GM18505 (cell line): ENCODE data around the gene AAR2.

Experiments
- ATAC-seq: cut with Tn5 transposase; IDR thresholded peaks from one replicate; pipeline ENCODE4 v1.9.1; 2021; ENCODE audit not compliant: unreplicated experiment
- POLR2A ChIP-seq: IDR thresholded peaks from 4 replicates; pipeline ENCODE4 v1.6.1; 2011; ENCODE audit warnings: borderline replicate concordance; ENCODE audit not compliant: insufficient read depth, insufficient read length; ENCODE audit errors: extremely low read depth

Gene AAR2

DNA sequence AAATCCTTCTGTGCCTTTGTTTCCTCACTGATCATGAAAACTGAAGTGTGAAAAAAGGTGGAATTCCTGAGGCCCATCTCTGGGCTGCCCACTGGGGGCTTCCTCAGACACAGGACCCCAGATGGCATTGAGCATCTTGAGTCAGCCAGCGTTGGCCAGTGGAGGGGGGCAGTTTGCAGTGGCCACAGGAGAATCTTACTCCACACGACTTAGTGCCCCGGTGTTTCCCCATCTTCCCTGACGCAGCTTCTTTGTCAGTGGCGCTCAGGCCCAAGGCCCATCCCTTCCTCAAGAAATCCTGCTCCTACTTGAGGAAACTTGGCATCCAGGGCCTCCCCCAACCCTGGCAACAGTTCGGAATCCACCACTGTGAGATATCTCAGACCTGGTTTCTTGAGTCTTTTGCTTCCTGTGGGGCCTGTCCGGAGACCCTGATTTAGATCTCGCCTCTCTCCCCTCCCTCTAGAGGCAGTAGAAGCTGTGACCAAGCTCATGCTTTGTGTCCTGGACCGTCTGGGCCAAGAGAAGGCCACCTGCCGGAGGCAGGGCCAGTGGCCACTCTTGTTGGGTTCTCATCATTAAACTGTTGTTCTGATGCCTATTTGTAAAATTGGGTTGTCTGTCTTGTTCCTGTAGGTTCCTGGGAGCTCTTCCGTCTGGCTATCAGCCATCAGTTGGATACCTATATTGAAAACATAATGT lies 49.6 kb downstream of the AAR2 start:
- ATAC-seq: no peak

DNA sequence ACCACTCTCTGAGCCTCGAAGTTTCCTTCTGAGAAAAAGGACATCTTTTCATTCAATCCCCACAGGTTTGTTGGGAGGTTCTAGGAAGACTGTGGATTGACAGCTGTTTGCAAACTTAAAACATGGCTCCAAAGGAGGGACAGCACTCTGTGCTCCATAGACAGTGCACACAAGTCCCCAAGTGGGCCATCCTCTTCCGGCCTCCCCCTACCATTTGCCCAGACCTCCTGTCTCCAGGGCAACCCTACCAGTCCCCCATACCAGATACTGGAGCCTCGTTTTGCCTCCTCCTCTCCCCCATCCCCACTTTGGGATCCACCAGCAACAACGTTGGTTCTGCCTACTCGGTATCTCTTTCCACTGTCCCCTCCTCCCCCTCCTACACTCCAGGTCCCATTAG lies 61.4 kb downstream of the AAR2 start:
- no peak for ATAC-seq
- TF ChIP-seq POLR2A: no peak

More for the DNA sequence above, 49.6 kb downstream of the AAR2 start:
- TF ChIP-seq POLR2A: no peak

DNA sequence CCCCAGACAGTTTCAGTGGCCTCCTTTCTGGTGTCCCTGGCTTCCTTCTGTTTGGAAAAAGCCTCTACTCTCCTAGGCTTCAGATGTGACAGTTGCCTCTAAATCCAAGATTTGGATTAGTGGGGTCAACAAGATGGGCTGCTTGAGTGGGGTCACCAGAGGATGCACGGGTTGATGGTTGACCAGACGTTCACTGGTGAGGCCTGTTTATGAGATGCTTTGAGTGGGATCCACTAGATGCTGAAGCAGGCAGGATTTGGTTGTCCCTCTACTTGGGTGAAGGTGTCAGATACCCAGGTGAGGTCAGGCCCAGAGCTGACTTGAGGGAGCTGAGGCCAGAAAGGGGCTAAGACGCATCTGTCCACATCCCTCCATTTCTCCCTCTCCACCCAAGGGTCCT lies 61.8 kb downstream of the AAR2 start:
- no peak for ATAC-seq
- no peak for TF ChIP-seq POLR2A

DNA sequence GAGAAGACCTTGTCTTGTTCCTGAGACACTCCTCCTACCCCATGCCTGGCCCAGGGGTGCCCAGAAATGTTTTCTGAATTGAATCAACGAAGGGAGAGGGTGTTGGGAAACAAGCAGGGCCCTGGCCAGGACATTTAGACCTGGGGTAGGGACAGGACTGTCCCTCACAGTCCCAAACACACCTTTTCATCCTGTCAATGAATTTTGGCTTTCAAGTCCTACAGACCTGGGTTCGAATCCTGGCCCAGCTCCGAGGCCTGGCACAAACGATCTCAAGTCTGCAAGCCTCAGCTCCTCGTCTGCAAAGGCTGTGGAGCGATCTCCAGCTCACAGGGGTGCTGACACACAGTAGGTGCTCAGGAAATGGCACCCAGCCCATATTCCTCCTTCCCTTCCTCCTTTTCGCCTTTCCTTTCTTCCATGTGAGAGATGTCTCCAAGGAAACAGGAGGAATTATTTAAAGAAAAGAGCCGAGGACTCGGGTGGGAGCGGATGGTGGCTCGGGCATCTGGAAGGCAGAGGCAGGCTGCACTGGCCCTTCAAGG lies 62.6 kb downstream of the AAR2 start:
- no peak for TF ChIP-seq POLR2A

DNA sequence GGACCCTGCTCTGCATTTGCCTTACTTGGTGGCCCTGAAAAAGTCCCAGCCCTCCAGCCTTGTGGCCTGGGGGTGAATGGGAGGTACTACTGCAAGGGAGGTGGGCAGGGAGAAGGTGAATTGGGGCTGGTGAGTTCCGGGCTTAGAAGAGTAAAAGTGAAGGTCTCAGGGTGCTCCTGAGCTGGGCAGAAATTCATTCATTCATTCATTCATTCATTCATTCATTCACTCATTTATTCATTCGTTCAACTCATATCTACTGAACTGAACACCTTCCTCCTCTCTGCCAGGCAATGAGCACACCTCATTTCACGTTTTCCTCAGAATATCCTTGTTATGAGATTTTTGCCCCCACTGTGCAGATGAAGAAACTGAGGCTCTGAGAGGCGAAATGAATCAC lies 63.2 kb downstream of the AAR2 start:
- no peak for ATAC-seq
- no peak for TF ChIP-seq POLR2A

More for the DNA sequence above, 62.6 kb downstream of the AAR2 start:
- no peak for ATAC-seq

DNA sequence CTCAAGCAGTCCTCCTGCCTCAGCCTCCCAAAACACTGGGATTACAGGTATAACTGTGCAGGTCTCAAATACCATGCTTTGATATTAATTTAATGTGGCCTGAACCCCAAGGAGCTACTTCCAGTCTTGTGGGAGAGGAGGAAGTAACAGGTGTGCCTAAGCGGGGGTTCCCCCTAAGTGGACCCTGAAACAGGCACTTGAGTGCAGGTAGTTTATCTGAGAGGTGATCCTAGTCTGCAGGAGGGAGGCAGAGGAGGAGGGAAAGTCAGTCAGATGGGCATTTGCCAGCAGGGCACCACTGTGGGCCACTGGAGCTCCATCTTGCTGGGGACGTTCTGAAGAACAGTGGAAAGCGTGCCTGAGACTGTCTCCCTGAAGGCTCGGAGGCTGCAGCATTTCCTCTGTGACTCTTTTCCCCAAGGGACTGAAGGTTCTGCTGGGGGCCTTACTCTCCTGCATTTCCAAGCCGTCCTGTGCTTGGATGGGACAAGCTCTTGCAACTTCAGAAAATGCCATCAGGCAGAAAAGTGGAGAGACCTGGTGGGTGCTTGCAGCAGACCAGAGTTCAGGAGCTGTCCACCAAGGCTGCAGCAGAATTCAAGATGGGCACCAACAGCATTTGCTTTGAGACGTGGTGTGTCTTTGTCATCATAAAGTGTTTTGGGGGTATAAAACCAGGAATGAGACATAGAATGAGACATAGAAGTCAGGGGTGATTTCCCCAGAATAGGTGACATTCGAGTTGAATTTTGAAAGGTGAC lies 65.3 kb downstream of the AAR2 start:
- no peak for TF ChIP-seq POLR2A
- no peak for ATAC-seq

DNA sequence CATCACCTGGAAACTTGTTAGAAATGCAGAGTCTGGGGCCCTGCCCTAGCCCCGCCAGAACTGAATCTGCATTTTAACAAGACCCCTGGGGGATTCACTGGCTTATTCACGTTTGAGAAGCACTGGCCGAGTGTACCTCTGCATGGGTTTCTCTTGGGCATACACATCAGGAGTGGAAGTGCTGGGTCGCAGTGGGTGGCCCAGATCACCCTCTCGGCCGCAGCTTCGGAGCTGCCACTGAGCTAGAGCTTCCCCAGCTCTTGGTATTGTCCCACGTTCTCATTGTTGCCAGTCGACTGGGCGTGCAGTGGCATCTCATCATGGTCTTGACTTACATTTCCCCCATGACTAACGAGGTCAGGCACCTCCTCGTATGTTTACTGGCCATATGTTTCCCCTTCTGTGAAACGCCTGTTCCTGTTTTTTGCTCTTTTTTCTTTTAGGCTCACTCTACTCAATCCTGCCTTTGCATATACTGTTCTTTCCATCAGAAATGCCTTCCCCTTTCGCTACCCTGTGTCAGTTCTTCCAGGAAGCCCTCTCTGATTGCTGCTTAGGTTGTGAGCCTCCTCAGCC lies 66.8 kb downstream of the AAR2 start:
- no peak for ATAC-seq
- no peak for TF ChIP-seq POLR2A

DNA sequence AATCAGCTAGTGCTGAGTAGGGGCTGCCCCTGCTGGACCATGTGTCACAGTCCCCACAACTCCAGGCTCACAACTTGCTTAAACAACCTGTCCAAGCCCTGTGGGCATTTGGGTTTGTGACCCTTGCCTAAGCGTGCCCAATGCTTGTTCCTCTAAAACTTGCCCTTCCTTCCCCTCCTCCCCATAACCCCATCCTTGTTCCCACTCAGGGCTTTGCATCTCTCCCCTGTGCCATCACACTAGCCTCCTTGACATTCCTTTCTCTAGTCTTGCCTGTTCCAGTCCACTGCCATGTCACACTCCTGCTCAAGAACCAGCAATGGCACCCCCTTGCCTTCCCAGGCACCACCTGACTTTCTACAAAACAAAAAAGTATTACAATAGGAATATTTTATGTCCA lies 67.6 kb downstream of the AAR2 start:
- ATAC-seq: no peak

DNA sequence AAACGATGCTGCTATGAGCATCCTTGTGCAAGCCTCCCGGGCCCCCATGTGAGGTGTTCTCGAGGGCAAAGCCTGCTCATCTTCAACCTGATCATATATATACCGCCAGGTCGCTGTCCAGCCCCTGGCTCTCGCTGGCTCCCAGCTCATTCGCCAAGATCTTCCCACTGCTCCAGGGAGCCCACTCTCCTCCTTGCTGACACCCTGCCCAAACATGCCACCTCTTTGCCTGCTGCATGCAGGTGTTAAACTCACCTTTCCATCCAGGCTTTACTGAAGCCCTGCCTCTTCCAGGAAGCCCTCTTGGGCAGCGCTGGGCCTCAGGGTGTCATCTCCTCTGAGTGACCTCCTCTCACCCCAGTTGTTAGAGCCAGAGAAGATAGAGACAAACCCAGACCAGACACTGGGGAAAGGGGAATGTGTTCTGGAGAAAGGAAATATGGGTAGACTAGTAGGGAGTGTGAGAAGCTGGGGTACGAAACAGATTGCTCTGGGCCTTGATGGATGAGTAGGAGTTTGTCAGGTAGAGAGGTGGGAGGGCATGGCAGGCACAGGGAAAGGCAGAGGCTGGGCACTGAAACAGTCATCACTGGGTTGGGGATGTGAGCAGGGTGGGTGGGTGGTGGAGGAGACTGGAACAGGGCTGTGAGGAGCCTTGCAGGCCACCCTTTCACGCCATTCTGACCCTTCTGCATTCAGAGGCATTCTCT lies 68.7 kb downstream of the AAR2 start:
- TF ChIP-seq POLR2A: no peak

More for the DNA sequence above, 67.6 kb downstream of the AAR2 start:
- TF ChIP-seq POLR2A: no peak

DNA sequence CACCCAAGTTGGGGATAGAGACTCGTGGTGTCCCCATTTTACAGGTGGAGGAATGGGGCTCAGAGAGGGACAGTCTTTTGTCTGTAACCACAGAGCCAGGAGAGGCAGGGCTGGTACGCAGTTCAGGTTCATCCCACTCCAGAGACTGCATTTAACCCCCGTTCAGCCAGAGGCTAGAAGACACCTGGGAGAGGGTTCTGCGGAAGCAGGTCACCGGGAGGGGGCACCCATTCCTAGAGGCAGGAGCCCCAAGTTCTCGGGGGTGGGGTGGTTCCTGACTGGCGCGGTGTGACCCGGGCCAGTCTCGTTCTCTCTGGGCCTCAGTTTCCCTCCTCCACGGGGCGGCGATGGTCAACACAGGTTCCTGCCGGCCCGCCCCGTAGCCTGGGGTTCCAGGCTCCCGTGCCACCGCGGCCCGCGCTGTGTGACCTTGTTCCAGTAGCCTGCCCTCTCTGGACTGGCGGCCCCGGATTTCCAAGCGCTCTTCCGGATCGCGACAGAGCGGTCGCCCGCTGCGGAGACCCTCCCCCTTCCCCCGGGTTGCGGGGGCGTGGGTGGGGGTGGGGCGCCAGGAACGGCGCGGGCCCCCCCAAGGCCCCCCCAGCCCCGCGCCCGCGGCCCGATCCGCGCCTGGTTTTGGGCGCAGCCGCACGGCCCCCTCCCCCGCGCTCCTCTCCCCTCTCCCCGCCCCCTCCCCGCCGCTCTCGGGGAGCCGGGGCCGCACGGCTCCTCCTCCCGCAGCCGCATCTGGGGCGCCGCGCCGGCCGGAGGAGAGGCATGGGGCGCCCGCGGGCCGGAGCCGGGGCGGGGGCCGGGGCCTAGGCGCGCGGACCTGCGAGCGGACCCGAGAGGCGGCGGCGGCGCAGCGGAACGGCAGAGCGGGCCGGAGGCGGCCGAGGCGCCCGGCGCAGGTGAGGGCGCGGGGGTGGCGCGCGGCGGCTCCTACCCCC lies 69.6 kb downstream of the AAR2 start, which contains the start of gene DLGAP4:
DLGAP4 (plus strand) TSS at position 738 of the 950 bp plus-strand sequence. CDS start 125,379 bp downstream, outside the sequence.
- no peak for TF ChIP-seq POLR2A
- ATAC-seq: no peak

More for the DNA sequence above, 68.7 kb downstream of the AAR2 start:
- ATAC-seq: no peak
